GM21723 (cell line): ENCODE results near the gene DEFB118.
"Not testable (repeated sequence)": the region's sequence is repeated elsewhere in the genome, so short reads cannot be mapped to it uniquely, and the experiment has no call there.

ENCODE experiments used
- ATAC-seq: cut with Tn5 transposase; IDR thresholded peaks from one replicate; pipeline ENCODE4 v1.9.1; 2021; ENCODE audit warnings: mild to moderate bottlenecking, moderate library complexity; ENCODE audit not compliant: unreplicated experiment

The DEFB118 gene

GRCh38 chr20:31368301-31368700, at the start of gene DEFB118:
DEFB118 (plus strand) TSS chr20:31368601; CDS start chr20:31368651, 50 bp downstream.
- ATAC-seq = no peak

DNA sequence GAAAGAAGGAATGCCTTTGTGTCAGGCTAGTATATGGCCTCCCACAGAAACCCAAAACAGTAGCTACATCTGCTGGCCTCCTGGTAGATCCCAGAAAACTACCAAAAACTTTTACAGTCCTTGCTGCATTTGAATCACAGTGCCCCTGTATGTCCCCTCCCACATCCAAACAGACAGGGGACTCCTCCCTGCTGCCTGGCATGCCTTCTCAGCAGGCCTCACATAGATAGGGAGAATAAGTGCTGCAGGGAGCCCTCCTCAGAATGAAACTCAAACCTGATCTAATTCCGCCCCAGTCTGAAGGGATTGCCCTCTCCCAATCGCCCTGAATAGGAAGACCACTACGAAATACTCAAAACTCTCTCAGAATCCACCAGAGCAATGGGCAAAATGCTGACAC, 45.9 kb upstream of the DEFB118 start:
- ATAC-seq = no peak

- no peak for ATAC-seq
Measured at GRCh38 chr20:31330893-31331292, 37.5 kb upstream of the DEFB118 start.

GRCh38 chr20:31341470-31341869, 26.9 kb upstream of the DEFB118 start:
- ATAC-seq = no peak

- no peak for ATAC-seq
Measured at GRCh38 chr20:31355981-31356380, 12.4 kb upstream of the DEFB118 start.

- ATAC-seq = no peak
Measured at GRCh38 chr20:31363295-31363694, 5.1 kb upstream of the DEFB118 start.

- ATAC-seq = not testable (repeated sequence)
Measured at GRCh38 chr20:31364272-31364671, 4.1 kb upstream of the DEFB118 start.

- no peak for ATAC-seq
Measured at GRCh38 chr20:31374346-31374745, 5.9 kb downstream of the DEFB118 start.

DNA sequence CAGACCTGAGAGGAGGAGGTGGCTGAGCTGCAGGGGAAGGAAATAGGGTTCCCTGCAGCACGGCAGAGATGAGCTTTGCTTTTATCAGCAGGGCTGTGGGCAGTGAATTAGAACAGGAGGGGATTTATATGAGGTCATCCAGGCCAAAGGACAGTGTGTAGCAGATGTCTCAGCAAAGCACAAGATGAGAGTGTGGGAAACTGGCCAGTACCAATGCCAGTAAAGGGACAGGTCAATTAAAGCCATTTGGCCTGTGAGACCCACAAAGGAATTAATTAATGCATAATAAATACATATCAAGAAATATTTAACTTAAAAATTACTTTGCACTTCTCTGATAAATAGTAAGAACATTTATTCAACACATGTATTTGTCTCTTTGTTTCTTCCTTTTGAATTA, 22.1 kb downstream of the DEFB118 start, which contains the start of gene DEFB119:
TSS of gene DEFB119 (minus strand) at position 101 of the 400 bp plus-strand sequence. CDS start 107 bp downstream, outside the sequence.
- ATAC-seq = no peak

- no peak for ATAC-seq
Measured at GRCh38 chr20:31392836-31393235, 24.4 kb downstream of the DEFB118 start.

GRCh38 chr20:31394900-31395299, 26.5 kb downstream of the DEFB118 start:
- no peak for ATAC-seq

GRCh38 chr20:31403886-31404285, 35.5 kb downstream of the DEFB118 start:
- ATAC-seq = no peak

GRCh38 chr20:31406115-31406514, 37.7 kb downstream of the DEFB118 start, which contains the start of gene DEFB121:
DEFB121 (minus strand) TSS chr20:31406215; CDS start chr20:31406152, 63 bp downstream.
- ATAC-seq = no peak

DNA sequence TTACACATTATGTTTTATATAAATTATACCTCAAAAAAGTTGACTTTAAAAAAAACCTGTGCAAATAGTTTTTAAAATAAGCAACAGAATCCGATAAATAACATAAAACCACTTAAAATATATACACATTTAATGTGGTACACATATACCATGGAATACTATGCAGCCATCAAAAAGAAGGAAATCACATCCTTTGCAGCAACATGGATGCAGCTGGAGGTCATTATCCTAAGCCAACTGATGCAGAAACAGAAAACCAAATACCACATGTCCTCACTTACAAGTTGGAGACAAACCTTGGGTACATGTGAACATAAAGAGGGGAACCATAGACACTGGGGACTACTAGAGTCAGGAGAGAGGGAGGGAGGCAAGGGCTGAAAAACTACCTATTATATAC, 41.6 kb downstream of the DEFB118 start:
- ATAC-seq = no peak

GRCh38 chr20:31414381-31414780, 46.0 kb downstream of the DEFB118 start:
- ATAC-seq = no peak

DNA sequence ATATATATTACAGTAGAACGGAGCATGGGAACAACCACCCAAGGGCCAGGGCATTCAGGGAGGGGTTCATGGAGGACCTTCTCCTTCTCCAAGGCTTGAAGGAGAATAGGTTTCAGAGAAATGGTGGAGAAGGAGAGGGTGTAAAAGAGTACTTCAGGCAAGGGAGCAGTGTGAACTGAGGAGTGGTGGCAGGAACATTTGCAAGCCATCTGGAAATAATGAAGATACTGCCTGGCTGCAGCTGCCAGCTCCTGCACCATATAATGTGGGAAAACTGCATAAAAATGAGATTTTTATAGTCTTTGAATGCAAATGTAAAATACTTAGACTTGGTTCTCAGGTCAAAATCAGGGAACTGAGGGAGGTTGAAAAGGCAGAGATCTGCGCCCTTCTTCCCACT, 47.3 kb downstream of the DEFB118 start:
- ATAC-seq = no peak

DNA sequence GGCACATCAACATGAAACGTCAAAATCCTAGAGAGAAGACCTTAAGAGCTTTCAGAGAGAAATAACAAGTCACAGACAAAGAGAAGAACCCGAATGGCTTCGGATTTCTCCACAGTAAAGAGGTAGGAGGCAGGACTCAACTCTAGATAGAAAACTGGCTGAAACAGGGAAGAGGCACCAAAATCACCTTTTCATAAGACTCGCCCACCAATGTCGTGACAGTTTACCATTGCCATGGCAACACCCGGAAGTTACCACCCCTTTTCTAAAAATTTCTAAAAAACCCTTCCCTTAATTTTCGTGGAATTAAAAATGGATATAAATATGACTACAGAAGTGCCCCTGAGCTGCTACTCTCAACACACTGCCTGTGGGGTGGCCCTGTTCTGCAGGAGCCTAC, 49.9 kb downstream of the DEFB118 start:
- no peak for ATAC-seq
